Neural cell (in vitro differentiated cells): ENCODE measurements around the gene DNAJC15.

Source experiments
- EZH2 ChIP-seq: fragments of 200-600, 300-800 bp; shearing (Covaris generic), sonication (generic); IDR thresholded peaks from 2 replicates; pipeline ENCODE4 v1.6.1; 2014; ENCODE audit warnings: antibody characterized with exemption, low read length, borderline replicate concordance, mild to moderate bottlenecking; ENCODE audit not compliant: insufficient read depth, poor library complexity, severe bottlenecking
- POLR2AphosphoS5 ChIP-seq: IDR thresholded peaks from 2 replicates; pipeline ENCODE4 v1.6.1; 2012
- REST ChIP-seq: IDR thresholded peaks from 2 replicates; pipeline ENCODE4 v1.6.1; 2012; ENCODE audit warnings: borderline replicate concordance
- SMC3 ChIP-seq: fragments of 450-650 bp; conservative IDR thresholded peaks from 2 replicates; pipeline ENCODE4 v1.6.1; 2014; ENCODE audit warnings: antibody characterized with exemption, mild to moderate bottlenecking, moderate library complexity; ENCODE audit not compliant: poor library complexity
- TF ChIP-seq, protein P1 (sequence below): fragments of 450-650 bp; IDR thresholded peaks from 2 replicates; pipeline ENCODE4 v1.5.1; 2014; ENCODE audit warnings: antibody characterized with exemption, mild to moderate bottlenecking, moderate library complexity; ENCODE audit not compliant: poor library complexity, severe bottlenecking

DNA sequence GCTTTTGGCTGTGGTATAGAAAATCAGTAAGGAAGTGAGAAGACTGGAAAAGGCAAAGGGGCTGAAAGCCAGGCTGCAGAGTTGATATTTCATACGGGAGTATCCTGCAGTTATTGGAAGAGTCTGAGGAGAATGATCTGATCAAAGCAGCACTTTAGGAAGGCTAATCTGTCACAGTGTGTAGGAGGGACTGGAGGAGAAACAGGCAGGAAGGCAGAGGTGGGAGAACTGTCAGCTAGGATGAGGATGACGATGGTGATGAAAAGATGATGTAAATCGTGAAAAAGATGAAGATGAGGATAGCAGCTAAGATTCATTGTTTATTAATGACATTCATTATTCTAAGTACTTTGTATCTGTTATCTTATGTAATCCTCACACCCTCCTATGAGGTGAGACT is 123.0 kb downstream of the DNAJC15 start:
- TF ChIP-seq EZH2 = no peak
- TF ChIP-seq REST = no peak
- TF ChIP-seq, protein P1, sequence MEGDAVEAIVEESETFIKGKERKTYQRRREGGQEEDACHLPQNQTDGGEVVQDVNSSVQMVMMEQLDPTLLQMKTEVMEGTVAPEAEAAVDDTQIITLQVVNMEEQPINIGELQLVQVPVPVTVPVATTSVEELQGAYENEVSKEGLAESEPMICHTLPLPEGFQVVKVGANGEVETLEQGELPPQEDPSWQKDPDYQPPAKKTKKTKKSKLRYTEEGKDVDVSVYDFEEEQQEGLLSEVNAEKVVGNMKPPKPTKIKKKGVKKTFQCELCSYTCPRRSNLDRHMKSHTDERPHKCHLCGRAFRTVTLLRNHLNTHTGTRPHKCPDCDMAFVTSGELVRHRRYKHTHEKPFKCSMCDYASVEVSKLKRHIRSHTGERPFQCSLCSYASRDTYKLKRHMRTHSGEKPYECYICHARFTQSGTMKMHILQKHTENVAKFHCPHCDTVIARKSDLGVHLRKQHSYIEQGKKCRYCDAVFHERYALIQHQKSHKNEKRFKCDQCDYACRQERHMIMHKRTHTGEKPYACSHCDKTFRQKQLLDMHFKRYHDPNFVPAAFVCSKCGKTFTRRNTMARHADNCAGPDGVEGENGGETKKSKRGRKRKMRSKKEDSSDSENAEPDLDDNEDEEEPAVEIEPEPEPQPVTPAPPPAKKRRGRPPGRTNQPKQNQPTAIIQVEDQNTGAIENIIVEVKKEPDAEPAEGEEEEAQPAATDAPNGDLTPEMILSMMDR = no peak
- no peak for TF ChIP-seq POLR2AphosphoS5
- TF ChIP-seq SMC3 = no peak
